Measurements from ENCODE around the gene KRT84. TPM values are rescaled to one million over a fixed set of nuclear protein-coding genes. Genes with fewer than 3 reads are reported as not detected.

The KRT84 gene
- total and polyA plus RNA-seq, 2 of the 4 experiments (the other 2 are of a cell fraction): not detected

DNA sequence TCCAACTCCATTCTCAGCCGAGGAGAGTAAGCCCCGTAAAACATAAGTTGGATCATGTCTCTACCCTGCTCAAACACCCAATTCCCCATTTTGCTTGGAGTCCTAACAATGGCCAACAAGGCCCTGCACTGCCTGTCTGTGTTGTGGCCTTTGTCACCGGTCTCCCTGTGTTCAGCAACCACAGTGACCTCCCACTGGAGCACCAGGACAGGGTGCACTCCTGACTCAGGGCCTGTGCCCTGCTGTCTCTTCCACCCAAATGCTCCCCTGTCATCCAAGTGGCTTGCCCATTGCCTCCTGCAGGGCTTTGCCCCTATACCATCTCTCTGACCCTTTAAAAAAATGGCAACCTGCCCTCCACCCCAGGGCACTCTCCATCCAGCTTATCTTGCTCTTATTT is 13.7 kb downstream of the KRT84 start:
- dilution Hi-C loops (cut with HindIII; ENCODE audit: low sequenced_read_pairs, unreplicated experiment) (no loop called here), intact Hi-C loops (cut with micrococcal nuclease) (loop anchor here (1.0 to 5.0 kb wide), 5 partner anchors 136 to 611 kb away; no protein-coding TSS in a partner anchor), in situ Hi-C loops (cut with MboI; ENCODE audit: low sequenced_read_pairs) (loop anchor here (5.0 to 10.0 kb wide), 2 partner anchors 506 to 613 kb away; no protein-coding TSS in a partner anchor)
- Histone ChIP-seq H4K20me1 (ENCODE audit: insufficient read depth, low read length) (no peaks in the 10 kb centered on the region), H3K4me1 (ENCODE audit: control insufficient read depth, insufficient read depth, low read length) (no peaks in the 10 kb centered on the region), H3K14ac (replicated peaks; ENCODE audit: low read depth, low read length) (no peak overlapping the region), H3K27ac (ENCODE audit: insufficient read depth, low read length) (no peak overlapping the region), H3K56ac (ENCODE audit: extremely low read depth, insufficient read depth, low read length) (no peak overlapping the region), H3K4me2 (ENCODE audit: low read depth, low read length) (no peak overlapping the region), H3K36me3 (ENCODE audit: control insufficient read depth, insufficient read depth, low read length) (no peaks in the 10 kb centered on the region), H3K79me1 (ENCODE audit: low read depth in 1 of 2, low read length in 2 of 2) (no peaks in the 10 kb centered on the region), H2AK5ac (ENCODE audit: low read depth, low read length) (no peak overlapping the region), H3K9ac (ENCODE audit: low read depth, low read length) (no peak overlapping the region), H3K9me1 (ENCODE audit: insufficient read depth, low read length) (no peaks in the 10 kb centered on the region), H3K4ac (ENCODE audit: low read depth, low read length) (no peak overlapping the region), H2BK120ac (ENCODE audit: low read depth, low read length) (no peak overlapping the region), H3K4me3 (ENCODE audit: insufficient read depth, low read depth, low read length) (no peak overlapping the region), H2AK9ac (replicated peaks; ENCODE audit: low read depth, low read length, poor library complexity) (no peak overlapping the region), H3K9me3 (ENCODE audit: control insufficient read depth, insufficient read depth, low read length) (no peaks in the 10 kb centered on the region), H4K5ac (ENCODE audit: low read depth, low read length) (no peak overlapping the region), H2BK15ac (ENCODE audit: low read depth, low read length) (no peak overlapping the region), H3K23ac (ENCODE audit: low read depth, low read length) (no peak overlapping the region), H2BK5ac (ENCODE audit: low read depth, low read length, poor library complexity, severe bottlenecking) (no peak overlapping the region), H4K8ac (ENCODE audit: low read depth in 2 of 2, low read length in 2 of 2) (no peak overlapping the region), H4K91ac (ENCODE audit: insufficient read depth, low read depth, low read length) (no peak overlapping the region), H3K18ac (ENCODE audit: low read depth, low read length) (no peak overlapping the region), H2BK20ac (ENCODE audit: low read depth, low read length) (no peak overlapping the region), H2AFZ (replicated peaks; ENCODE audit: low read length, poor library complexity) (no peak overlapping the region), H3K27me3 (ENCODE audit: control insufficient read depth, insufficient read depth, low read length) (peaks cover 38% of the 10 kb centered on the region)
- ATAC-seq (ENCODE audit: low read depth) (no peak), DNase-seq (no peak)
- ChIA-PET CTCF (interaction anchor here (0.7 to 4.1 kb wide), 5 partner anchors 10 to 509 kb away, joined by 3 to 41 read pairs (median 7); no protein-coding TSS in a partner anchor), POLR2A (ENCODE audit: unreplicated experiment) (no interaction called here)
- TF ChIP-seq POLR2A (IDR thresholded peaks at IDR 0.05; ENCODE audit: low read depth, low read length) (no peak), CEBPB (IDR thresholded peaks at IDR 0.05; ENCODE audit: low read depth, low read length) (no peak), FOS (IDR thresholded peaks at IDR 0.05; ENCODE audit: low read depth, low read length) (no peak), MAFK (IDR thresholded peaks at IDR 0.05; ENCODE audit: low read depth, low read length) (no peak), CHD1 (IDR thresholded peaks at IDR 0.05; ENCODE audit: low read depth, low read length) (no peak), SMC3 (IDR thresholded peaks at IDR 0.05; ENCODE audit: low read depth, low read length) (no peak), RCOR1 (IDR thresholded peaks at IDR 0.05; ENCODE audit: insufficient replicate concordance, low read length) (no peak), RFX5 (IDR thresholded peaks at IDR 0.05; ENCODE audit: low read depth, low read length) (no peak), MAZ (IDR thresholded peaks at IDR 0.05; ENCODE audit: borderline replicate concordance, low read depth, low read length) (no peak), NFE2L2 (IDR thresholded peaks at IDR 0.05; ENCODE audit: low read depth, low read length) (no peak), RAD21 (IDR thresholded peaks at IDR 0.05; ENCODE audit: low read length) (no peak), BHLHE40 (IDR thresholded peaks at IDR 0.05; ENCODE audit: low read depth, low read length) (no peak), MXI1 (IDR thresholded peaks at IDR 0.05; ENCODE audit: borderline replicate concordance, low read depth, low read length) (no peak)
- TF ChIP-seq, protein P1, sequence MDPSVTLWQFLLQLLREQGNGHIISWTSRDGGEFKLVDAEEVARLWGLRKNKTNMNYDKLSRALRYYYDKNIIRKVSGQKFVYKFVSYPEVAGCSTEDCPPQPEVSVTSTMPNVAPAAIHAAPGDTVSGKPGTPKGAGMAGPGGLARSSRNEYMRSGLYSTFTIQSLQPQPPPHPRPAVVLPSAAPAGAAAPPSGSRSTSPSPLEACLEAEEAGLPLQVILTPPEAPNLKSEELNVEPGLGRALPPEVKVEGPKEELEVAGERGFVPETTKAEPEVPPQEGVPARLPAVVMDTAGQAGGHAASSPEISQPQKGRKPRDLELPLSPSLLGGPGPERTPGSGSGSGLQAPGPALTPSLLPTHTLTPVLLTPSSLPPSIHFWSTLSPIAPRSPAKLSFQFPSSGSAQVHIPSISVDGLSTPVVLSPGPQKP (IDR thresholded peaks at IDR 0.05; ENCODE audit: borderline replicate concordance, low read depth, low read length): no peak
- TF ChIP-seq, protein P2, sequence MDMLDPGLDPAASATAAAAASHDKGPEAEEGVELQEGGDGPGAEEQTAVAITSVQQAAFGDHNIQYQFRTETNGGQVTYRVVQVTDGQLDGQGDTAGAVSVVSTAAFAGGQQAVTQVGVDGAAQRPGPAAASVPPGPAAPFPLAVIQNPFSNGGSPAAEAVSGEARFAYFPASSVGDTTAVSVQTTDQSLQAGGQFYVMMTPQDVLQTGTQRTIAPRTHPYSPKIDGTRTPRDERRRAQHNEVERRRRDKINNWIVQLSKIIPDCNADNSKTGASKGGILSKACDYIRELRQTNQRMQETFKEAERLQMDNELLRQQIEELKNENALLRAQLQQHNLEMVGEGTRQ (IDR thresholded peaks at IDR 0.05; ENCODE audit: low read depth, low read length): no peak
- TF ChIP-seq, protein P3, sequence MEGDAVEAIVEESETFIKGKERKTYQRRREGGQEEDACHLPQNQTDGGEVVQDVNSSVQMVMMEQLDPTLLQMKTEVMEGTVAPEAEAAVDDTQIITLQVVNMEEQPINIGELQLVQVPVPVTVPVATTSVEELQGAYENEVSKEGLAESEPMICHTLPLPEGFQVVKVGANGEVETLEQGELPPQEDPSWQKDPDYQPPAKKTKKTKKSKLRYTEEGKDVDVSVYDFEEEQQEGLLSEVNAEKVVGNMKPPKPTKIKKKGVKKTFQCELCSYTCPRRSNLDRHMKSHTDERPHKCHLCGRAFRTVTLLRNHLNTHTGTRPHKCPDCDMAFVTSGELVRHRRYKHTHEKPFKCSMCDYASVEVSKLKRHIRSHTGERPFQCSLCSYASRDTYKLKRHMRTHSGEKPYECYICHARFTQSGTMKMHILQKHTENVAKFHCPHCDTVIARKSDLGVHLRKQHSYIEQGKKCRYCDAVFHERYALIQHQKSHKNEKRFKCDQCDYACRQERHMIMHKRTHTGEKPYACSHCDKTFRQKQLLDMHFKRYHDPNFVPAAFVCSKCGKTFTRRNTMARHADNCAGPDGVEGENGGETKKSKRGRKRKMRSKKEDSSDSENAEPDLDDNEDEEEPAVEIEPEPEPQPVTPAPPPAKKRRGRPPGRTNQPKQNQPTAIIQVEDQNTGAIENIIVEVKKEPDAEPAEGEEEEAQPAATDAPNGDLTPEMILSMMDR (conservative IDR thresholded peaks at IDR 0.05; ENCODE audit: low read depth, low read length): no peak
- no CpG with 5 or more reads among the region's 3 CpGs for WGBS, 2 experiments (ENCODE audit: extremely low coverage in 2 of 2, insufficient read length in 1 of 2)
- BruUV-seq (replicated peaks): no TSS peak
